ENCODE measurements around the gene PCDH8.

DNA sequence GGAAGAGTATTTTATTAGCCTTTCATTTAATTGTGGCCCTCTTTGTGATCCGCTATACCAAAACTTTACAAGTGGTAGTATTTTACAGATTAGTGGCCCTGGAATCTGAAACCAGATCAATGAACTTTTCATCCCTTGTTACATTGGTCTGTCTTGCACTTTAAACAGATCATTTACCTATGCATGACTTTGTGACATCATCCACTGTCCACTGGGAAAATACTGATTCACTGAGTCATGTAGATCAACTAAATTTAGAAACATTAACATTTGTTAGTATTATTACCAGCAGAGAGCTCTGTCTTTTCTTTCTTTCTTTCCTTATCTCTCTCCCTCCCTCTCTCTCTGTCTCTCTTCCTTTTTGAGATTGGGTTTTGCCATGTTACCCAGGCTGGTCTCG lies 17.5 kb downstream of the PCDH8 start:
- TF ChIP-seq, protein P1, sequence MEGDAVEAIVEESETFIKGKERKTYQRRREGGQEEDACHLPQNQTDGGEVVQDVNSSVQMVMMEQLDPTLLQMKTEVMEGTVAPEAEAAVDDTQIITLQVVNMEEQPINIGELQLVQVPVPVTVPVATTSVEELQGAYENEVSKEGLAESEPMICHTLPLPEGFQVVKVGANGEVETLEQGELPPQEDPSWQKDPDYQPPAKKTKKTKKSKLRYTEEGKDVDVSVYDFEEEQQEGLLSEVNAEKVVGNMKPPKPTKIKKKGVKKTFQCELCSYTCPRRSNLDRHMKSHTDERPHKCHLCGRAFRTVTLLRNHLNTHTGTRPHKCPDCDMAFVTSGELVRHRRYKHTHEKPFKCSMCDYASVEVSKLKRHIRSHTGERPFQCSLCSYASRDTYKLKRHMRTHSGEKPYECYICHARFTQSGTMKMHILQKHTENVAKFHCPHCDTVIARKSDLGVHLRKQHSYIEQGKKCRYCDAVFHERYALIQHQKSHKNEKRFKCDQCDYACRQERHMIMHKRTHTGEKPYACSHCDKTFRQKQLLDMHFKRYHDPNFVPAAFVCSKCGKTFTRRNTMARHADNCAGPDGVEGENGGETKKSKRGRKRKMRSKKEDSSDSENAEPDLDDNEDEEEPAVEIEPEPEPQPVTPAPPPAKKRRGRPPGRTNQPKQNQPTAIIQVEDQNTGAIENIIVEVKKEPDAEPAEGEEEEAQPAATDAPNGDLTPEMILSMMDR (conservative IDR thresholded peaks at IDR 0.05; ENCODE audit: low read length), result no peak
- no peak for TF ChIP-seq EZH2phosphoT487 (IDR thresholded peaks at IDR 0.05; ENCODE audit: borderline replicate concordance)

Measured in Loucy (cell line).